ENCODE measurements around the gene EGLN2.
A peak's percentile ranks its signal among the peaks of the same experiment; 100 is the strongest.

Gene EGLN2

DNA sequence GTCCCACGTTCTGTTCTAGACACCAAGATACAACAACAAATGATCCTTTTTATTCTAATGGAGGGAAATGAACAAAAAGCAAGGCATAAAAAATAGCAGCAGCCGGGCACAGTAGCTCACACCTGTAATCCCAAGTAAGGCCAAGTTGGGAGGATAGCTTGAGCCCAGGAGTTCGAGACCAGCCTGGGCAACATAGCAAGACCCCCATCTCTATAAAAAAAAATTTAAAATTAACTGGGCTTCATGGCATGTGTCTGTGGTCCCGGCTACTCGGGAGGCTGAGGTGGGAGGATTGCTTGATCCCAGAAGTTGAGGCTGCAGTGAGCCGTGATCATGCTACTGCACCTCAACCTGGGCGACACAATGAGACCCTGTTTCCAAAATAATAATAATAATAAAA lies 22.6 kb upstream of the EGLN2 start:
- Histone ChIP-seq H3K4me1 (ENCODE audit: control insufficient read depth, insufficient read depth, low read length) (peaks cover 13% of the 10 kb centered on the region), H3K4me3 (ENCODE audit: low read depth, low read length) (no peak overlapping the region), H3K36me3 (ENCODE audit: control insufficient read depth in 2 of 2, insufficient read depth in 1 of 2, low read length in 2 of 2) (peaks cover 0 to 18% of the 10 kb centered on the region in 2 experiments; a peak in 1 of 3 replicates), H3K27ac (ENCODE audit: extremely low read depth, low read depth, low read length) (no peak overlapping the region), H3K9me3 (ENCODE audit: control insufficient read depth, insufficient read depth, low read depth, low read length) (no peaks in the 10 kb centered on the region)
- ChIA-PET CTCF (interaction anchor here (0.7 to 6.4 kb wide), 7 partner anchors 13 to 174 kb away, joined by 4 to 61 read pairs (median 5); no protein-coding TSS in a partner anchor), POLR2A (interaction anchor here (2.6 to 3.2 kb wide), 6 partner anchors 9 to 56 kb away, joined by 14 to 180 read pairs (median 34); partner anchors contain the start of genes ACTMAP and SNRPA)
- TF ChIP-seq ZNF654 (tag by site-specific recombination; IDR thresholded peaks at IDR 0.05; ENCODE audit: low read depth) (no peak), ZNF19 (tag by site-specific recombination; IDR thresholded peaks at IDR 0.05; ENCODE audit: low read depth) (no peak), ZFHX2 (tag by site-specific recombination; conservative IDR thresholded peaks at IDR 0.05) (no peak), KLF10 (tag by site-specific recombination; IDR thresholded peaks at IDR 0.05) (no peak), ZNF121 (tag by site-specific recombination; IDR thresholded peaks at IDR 0.05) (peak; percentile 93; the same call in 1 of the 2 replicates)
- TF ChIP-seq, protein P1, sequence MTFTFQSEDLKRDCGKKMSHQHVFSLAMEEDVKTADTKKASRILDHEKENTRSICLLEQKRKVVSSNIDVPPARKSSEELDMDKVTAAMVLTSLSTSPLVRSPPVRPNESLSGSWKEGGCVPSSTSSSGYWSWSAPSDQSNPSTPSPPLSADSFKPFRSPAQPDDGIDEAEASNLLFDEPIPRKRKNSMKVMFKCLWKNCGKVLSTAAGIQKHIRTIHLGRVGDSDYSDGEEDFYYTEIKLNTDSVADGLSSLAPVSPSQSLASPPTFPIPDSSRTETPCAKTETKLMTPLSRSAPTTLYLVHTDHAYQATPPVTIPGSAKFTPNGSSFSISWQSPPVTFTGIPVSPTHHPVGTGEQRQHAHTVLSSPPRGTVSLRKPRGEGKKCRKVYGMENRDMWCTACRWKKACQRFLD (tag by site-specific recombination; IDR thresholded peaks at IDR 0.05), result no peak
- TF ChIP-seq, protein P2, sequence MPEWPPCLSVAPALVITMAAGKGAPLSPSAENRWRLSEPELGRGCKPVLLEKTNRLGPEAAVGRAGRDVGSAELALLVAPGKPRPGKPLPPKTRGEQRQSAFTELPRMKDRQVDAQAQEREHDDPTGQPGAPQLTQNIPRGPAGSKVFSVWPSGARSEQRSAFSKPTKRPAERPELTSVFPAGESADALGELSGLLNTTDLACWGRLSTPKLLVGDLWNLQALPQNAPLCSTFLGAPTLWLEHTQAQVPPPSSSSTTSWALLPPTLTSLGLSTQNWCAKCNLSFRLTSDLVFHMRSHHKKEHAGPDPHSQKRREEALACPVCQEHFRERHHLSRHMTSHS (tag by site-specific recombination; IDR thresholded peaks at IDR 0.05), result no peak

DNA sequence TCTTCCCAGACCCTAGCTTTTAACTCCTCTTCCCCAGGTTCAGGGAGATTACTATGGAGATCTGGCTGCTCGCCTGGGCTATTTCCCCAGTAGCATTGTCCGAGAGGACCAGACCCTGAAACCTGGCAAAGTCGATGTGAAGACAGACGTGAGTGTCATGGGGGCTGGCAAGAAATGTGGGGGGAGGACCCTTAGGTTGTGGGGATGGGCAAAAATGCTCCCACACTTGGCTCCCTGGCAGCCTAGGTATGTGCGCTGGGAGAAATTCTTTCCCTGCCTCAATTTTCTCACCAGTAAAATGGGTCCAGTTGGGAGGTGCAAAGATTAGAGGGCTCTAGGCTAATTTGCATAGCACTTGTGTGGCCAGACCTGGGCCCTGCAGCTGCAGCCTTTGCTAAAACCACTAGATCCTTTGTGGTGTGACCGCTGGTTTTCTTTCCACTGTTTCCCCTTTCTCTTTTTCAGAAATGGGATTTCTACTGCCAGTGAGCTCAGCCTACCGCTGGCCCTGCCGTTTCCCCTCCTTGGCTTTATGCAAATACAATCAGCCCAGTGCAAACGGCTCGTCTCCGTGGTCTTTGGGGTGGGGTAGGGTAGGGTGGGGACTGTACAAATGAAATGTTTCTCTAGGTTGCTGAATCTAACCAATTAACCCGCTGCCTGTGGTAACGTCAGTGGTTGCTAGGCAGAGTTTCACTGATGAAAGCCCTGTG lies 21.9 kb upstream of the EGLN2 start:
- peak overlapping the region; percentile 95 for H3K27ac ChIP-seq (ENCODE audit: extremely low read depth, low read depth, low read length)
- POLR2A ChIA-PET, result interaction anchor here (0.5 to 3.2 kb wide), 30 partner anchors 10 to 631 kb away, joined by 3 to 180 read pairs (median 9); partner anchors contain the start of genes ACTMAP, COQ8B, EGLN2 and ITPKC
- peaks cover 0 to 18% of the 10 kb centered on the region in 2 experiments; a peak in 1 of 3 replicates for H3K36me3 ChIP-seq (ENCODE audit: control insufficient read depth in 2 of 2, insufficient read depth in 1 of 2, low read length in 2 of 2)
- peaks cover 13% of the 10 kb centered on the region for H3K4me1 ChIP-seq (ENCODE audit: control insufficient read depth, insufficient read depth, low read length)
- H3K9me3 ChIP-seq (ENCODE audit: control insufficient read depth, insufficient read depth, low read depth, low read length), result no peaks in the 10 kb centered on the region
- CTCF ChIA-PET, result interaction anchor here (0.5 to 6.4 kb wide), 27 partner anchors 9 to 637 kb away, joined by 3 to 61 read pairs (median 4); partner anchors contain the start of genes EGLN2 and LTBP4
- H3K4me3 ChIP-seq (ENCODE audit: low read depth, low read length), result peak overlapping the region; percentile 32
- no peak for TF ChIP-seq ZNF354C (tag by site-specific recombination; IDR thresholded peaks at IDR 0.05; ENCODE audit: borderline replicate concordance, low read depth)
- TF ChIP-seq ZBTB48 (tag by site-specific recombination; IDR thresholded peaks at IDR 0.05), result 0 out of 2 replicates have a peak, but pooled peaks have one; percentile 25
- no peak for TF ChIP-seq ZNF426 (tag by site-specific recombination; IDR thresholded peaks at IDR 0.05)
- TF ChIP-seq ZSCAN30 (tag by site-specific recombination; IDR thresholded peaks at IDR 0.05), result no peak
- TF ChIP-seq SCRT2 (tag by site-specific recombination; IDR thresholded peaks at IDR 0.05), result no peak
- TF ChIP-seq, protein P3, sequence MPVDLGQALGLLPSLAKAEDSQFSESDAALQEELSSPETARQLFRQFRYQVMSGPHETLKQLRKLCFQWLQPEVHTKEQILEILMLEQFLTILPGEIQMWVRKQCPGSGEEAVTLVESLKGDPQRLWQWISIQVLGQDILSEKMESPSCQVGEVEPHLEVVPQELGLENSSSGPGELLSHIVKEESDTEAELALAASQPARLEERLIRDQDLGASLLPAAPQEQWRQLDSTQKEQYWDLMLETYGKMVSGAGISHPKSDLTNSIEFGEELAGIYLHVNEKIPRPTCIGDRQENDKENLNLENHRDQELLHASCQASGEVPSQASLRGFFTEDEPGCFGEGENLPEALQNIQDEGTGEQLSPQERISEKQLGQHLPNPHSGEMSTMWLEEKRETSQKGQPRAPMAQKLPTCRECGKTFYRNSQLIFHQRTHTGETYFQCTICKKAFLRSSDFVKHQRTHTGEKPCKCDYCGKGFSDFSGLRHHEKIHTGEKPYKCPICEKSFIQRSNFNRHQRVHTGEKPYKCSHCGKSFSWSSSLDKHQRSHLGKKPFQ (tag by site-specific recombination; IDR thresholded peaks at IDR 0.05), result no peak
- TF ChIP-seq ZNF837 (tag by site-specific recombination; IDR thresholded peaks at IDR 0.05), result no peak
- TF ChIP-seq ZNF623 (tag by site-specific recombination; IDR thresholded peaks at IDR 0.05), result no peak
- no peak for TF ChIP-seq SALL2 (tag by site-specific recombination; IDR thresholded peaks at IDR 0.05; ENCODE audit: borderline replicate concordance)
- no peak for TF ChIP-seq YY1 (tag by site-specific recombination; IDR thresholded peaks at IDR 0.05)
- TF ChIP-seq, protein P4, sequence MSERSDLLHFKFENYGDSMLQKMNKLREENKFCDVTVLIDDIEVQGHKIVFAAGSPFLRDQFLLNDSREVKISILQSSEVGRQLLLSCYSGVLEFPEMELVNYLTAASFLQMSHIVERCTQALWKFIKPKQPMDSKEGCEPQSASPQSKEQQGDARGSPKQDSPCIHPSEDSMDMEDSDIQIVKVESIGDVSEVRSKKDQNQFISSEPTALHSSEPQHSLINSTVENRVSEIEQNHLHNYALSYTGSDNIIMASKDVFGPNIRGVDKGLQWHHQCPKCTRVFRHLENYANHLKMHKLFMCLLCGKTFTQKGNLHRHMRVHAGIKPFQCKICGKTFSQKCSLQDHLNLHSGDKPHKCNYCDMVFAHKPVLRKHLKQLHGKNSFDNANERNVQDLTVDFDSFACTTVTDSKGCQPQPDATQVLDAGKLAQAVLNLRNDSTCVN (tag by site-specific recombination; optimal IDR thresholded peaks at IDR 0.05), result no peak
- TF ChIP-seq ZNF324 (tag by site-specific recombination; IDR thresholded peaks at IDR 0.05), result 0 out of 2 replicates have a peak, but pooled peaks have one; percentile 58
- TF ChIP-seq, protein P5, sequence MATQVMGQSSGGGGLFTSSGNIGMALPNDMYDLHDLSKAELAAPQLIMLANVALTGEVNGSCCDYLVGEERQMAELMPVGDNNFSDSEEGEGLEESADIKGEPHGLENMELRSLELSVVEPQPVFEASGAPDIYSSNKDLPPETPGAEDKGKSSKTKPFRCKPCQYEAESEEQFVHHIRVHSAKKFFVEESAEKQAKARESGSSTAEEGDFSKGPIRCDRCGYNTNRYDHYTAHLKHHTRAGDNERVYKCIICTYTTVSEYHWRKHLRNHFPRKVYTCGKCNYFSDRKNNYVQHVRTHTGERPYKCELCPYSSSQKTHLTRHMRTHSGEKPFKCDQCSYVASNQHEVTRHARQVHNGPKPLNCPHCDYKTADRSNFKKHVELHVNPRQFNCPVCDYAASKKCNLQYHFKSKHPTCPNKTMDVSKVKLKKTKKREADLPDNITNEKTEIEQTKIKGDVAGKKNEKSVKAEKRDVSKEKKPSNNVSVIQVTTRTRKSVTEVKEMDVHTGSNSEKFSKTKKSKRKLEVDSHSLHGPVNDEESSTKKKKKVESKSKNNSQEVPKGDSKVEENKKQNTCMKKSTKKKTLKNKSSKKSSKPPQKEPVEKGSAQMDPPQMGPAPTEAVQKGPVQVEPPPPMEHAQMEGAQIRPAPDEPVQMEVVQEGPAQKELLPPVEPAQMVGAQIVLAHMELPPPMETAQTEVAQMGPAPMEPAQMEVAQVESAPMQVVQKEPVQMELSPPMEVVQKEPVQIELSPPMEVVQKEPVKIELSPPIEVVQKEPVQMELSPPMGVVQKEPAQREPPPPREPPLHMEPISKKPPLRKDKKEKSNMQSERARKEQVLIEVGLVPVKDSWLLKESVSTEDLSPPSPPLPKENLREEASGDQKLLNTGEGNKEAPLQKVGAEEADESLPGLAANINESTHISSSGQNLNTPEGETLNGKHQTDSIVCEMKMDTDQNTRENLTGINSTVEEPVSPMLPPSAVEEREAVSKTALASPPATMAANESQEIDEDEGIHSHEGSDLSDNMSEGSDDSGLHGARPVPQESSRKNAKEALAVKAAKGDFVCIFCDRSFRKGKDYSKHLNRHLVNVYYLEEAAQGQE (tag by site-specific recombination; IDR thresholded peaks at IDR 0.05), result no peak
